Neural cell (in vitro differentiated cells): Measurements from ENCODE around the gene SSBP3. TPM values are rescaled to one million over a fixed set of nuclear protein-coding genes. Genes with fewer than 3 reads are reported as not detected.

Experiments
- H2AFZ ChIP-seq: fragments of 200-600, 300-800 bp; sonication (generic), shearing (Covaris generic); 2 replicates; pipeline ENCODE4 v1.6.0; 2014; ENCODE audit warnings: low read depth, mild to moderate bottlenecking, antibody characterized with exemption, low read length, moderate library complexity
- H3F3A ChIP-seq: fragments of 200-600 bp; shearing (Covaris generic); 2 replicates; pipeline ENCODE4 v1.6.1; 2016; ENCODE audit warnings: mild to moderate bottlenecking, moderate library complexity, mixed read lengths, antibody characterized with exemption, low read length; ENCODE audit not compliant: insufficient read depth, poor library complexity, severe bottlenecking
- H3K27ac ChIP-seq: fragments of 200-600, 300-800 bp; sonication (generic), shearing (Covaris generic); 2 replicates; pipeline ENCODE4 v1.5.1; 2014; ENCODE audit warnings: mild to moderate bottlenecking, low read length, moderate library complexity
- H3K27me3 ChIP-seq: fragments of 300-800, 200-600 bp; sonication (generic), shearing (Covaris generic); 2 replicates; pipeline ENCODE4 v1.6.0; 2014; ENCODE audit warnings: mild to moderate bottlenecking, low read depth, low read length, moderate library complexity; ENCODE audit not compliant: insufficient read depth
- H3K36me3 ChIP-seq: fragments of 300-800, 200-600 bp; sonication (generic), shearing (Covaris generic); 2 replicates; pipeline ENCODE4 v1.5.1; 2014; ENCODE audit warnings: mild to moderate bottlenecking, antibody characterized with exemption, low read length, moderate library complexity; ENCODE audit not compliant: insufficient read depth
- H3K4me2 ChIP-seq: fragments of 300-800, 200-600 bp; sonication (generic), shearing (Covaris generic); 2 replicates; pipeline ENCODE4 v1.6.0; 2014; ENCODE audit warnings: mild to moderate bottlenecking, low read length
- H3K4me3 ChIP-seq: fragments of 300-800, 200-600 bp; sonication (generic), shearing (Covaris generic); 2 replicates; pipeline ENCODE4 v1.5.1; 2014; ENCODE audit warnings: mild to moderate bottlenecking, low read length, moderate library complexity
- H3K79me2 ChIP-seq: fragments of 200-600 bp; shearing (Covaris generic); replicated peaks from 2 replicates; pipeline ENCODE4 v1.6.0; 2014; ENCODE audit warnings: mild to moderate bottlenecking, low read length, moderate library complexity; ENCODE audit not compliant: insufficient read depth
- H3K9ac ChIP-seq: fragments of 300-800, 200-600 bp; sonication (generic), shearing (Covaris generic); 2 replicates; pipeline ENCODE4 v1.6.1; 2016; ENCODE audit warnings: mild to moderate bottlenecking, low read length, mixed read lengths
- H3K9me2 ChIP-seq: fragments of 200-600 bp; shearing (Covaris generic); 2 replicates; pipeline ENCODE4 v1.6.1; 2016; ENCODE audit warnings: mild to moderate bottlenecking, low read length, mixed read lengths; ENCODE audit not compliant: insufficient read depth
- H3K9me3 ChIP-seq: fragments of 200-600, 300-800 bp; sonication (generic), shearing (Covaris generic); 2 replicates; pipeline ENCODE4 v1.6.1; 2016; ENCODE audit warnings: mild to moderate bottlenecking, mixed run types, low read length, moderate library complexity, mixed read lengths
- H4K20me1 ChIP-seq: fragments of 200-600 bp; shearing (Covaris generic); 2 replicates; pipeline ENCODE4 v1.6.1; 2016; ENCODE audit warnings: mild to moderate bottlenecking, mixed run types; ENCODE audit not compliant: insufficient read depth
- EP300 ChIP-seq: fragments of 450-650 bp; conservative IDR thresholded peaks from 2 replicates; pipeline ENCODE4 v1.6.1; 2014; ENCODE audit warnings: antibody characterized with exemption, mild to moderate bottlenecking, moderate library complexity; ENCODE audit not compliant: poor library complexity, severe bottlenecking
- EZH2 ChIP-seq: fragments of 200-600, 300-800 bp; shearing (Covaris generic), sonication (generic); IDR thresholded peaks from 2 replicates; pipeline ENCODE4 v1.6.1; 2014; ENCODE audit warnings: antibody characterized with exemption, low read length, borderline replicate concordance, mild to moderate bottlenecking; ENCODE audit not compliant: insufficient read depth, poor library complexity, severe bottlenecking
- MXI1 ChIP-seq: fragments of 450-650 bp; conservative IDR thresholded peaks from 2 replicates; pipeline ENCODE4 v1.6.1; 2014; ENCODE audit warnings: antibody characterized with exemption, mild to moderate bottlenecking; ENCODE audit not compliant: poor library complexity, severe bottlenecking
- POLR2AphosphoS5 ChIP-seq: IDR thresholded peaks from 2 replicates; pipeline ENCODE4 v1.6.1; 2012
- RAD21 ChIP-seq: fragments of 450-650 bp; conservative IDR thresholded peaks from 2 replicates; pipeline ENCODE4 v1.6.1; 2014; ENCODE audit warnings: antibody characterized with exemption, mild to moderate bottlenecking, moderate library complexity
- SMC3 ChIP-seq: fragments of 450-650 bp; conservative IDR thresholded peaks from 2 replicates; pipeline ENCODE4 v1.6.1; 2014; ENCODE audit warnings: antibody characterized with exemption, mild to moderate bottlenecking, moderate library complexity; ENCODE audit not compliant: poor library complexity
- TAF1 ChIP-seq: IDR thresholded peaks from 2 replicates; pipeline ENCODE4 v1.6.1; 2012; ENCODE audit warnings: low read depth
- polyA plus RNA-seq: library from polyadenylated mRNA; depleted of rRNA; stranded (reverse); fragments of >200 nt; gene quantifications from 2 replicates; pipeline ENCODE4 v1.2.3, GENCODE V29; 2014
- TF ChIP-seq, protein P1 (sequence below): fragments of 450-650 bp; IDR thresholded peaks from 2 replicates; pipeline ENCODE4 v1.5.1; 2014; ENCODE audit warnings: antibody characterized with exemption, mild to moderate bottlenecking, moderate library complexity; ENCODE audit not compliant: poor library complexity, severe bottlenecking
- TF ChIP-seq, protein P2 (sequence below): IDR thresholded peaks from 2 replicates; pipeline ENCODE4 v1.6.1; 2012; ENCODE audit warnings: borderline replicate concordance

SSBP3 gene
- polyA plus RNA-seq, 1 donor from 2014 or later, result 77.4 TPM

DNA sequence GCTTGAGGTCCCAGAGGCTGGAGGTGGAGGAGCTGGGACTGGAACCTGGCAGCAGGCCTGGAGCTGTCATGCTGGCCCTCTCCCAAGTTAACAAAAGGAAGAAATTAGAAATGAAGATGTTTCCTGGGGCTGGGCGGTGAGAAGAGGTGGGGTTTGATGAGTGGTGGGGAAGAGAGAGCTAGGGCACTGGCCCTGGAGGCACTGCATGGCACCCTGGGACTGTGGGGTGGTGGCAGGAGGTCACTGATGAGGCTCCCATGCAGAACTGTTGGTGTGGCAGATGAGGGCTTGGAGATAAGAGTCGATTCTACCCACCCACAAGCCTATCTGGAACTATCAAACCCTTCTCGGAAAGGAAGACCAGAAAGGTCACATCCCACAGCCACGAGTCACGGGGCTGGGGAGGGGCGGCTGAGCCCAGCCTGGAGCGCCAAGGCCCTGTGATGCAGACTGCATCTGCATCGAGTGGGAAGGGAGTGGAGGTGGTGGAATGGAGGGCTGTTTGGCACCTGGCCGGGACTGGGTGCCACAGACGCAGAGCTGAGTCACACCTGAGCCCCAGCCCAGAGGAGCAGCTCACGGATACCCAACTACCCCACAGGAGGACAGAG is 176.8 kb downstream of the SSBP3 start:
- no peaks in the 10 kb centered on the region for H3K9me3 ChIP-seq

DNA sequence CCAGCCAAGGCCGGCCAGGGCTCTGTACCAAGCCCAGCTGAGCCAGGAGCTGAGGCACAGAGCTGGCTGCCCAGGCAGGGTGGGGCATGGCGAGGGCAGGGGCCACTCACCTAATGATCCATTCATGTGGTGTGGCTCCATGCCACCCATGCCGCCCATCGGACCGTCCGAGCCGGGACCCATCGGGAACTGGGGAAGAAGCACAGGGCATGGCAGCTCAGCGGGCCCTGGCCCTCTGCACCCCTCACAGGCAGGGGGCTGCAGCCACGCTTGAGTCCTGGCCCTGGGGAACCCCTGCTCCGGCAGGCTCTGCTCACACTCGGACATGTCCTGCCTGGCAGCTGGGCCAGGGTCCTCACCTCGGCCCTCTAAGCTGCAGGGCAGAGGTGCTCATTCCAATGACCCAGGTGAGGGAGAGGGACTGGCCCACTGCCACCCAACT is 177.5 kb downstream of the SSBP3 start:
- Histone ChIP-seq H4K20me1 (no peaks in the 10 kb centered on the region), H3K9me2 (no peaks in the 10 kb centered on the region), H3K9me3 (no peaks in the 10 kb centered on the region), H3K4me3 (no peak overlapping the region), H3K9ac (no peak overlapping the region), H3K27ac (no peak overlapping the region), H3F3A (no peaks in the 10 kb centered on the region), H3K79me2 (no peaks in the 10 kb centered on the region), H3K27me3 (no peaks in the 10 kb centered on the region), H2AFZ (no peak overlapping the region), H3K36me3 (peaks cover 6% of the 10 kb centered on the region), H3K4me2 (no peak overlapping the region)
- TF ChIP-seq RAD21 (no peak), TAF1 (no peak), EP300 (no peak), POLR2AphosphoS5 (peak; percentile 2)

More for the DNA sequence above, 176.8 kb downstream of the SSBP3 start:
- Histone ChIP-seq H2AFZ (no peak overlapping the region), H3K9ac (no peak overlapping the region), H3F3A (no peaks in the 10 kb centered on the region), H3K9me2 (no peaks in the 10 kb centered on the region), H3K27me3 (no peaks in the 10 kb centered on the region), H3K4me3 (no peak overlapping the region), H3K4me2 (no peak overlapping the region), H4K20me1 (no peaks in the 10 kb centered on the region), H3K36me3 (peaks cover 6% of the 10 kb centered on the region), H3K79me2 (no peaks in the 10 kb centered on the region), H3K27ac (no peak overlapping the region)
- TF ChIP-seq SMC3 (no peak), POLR2AphosphoS5 (no peak), MXI1 (no peak), EP300 (no peak), RAD21 (no peak), EZH2 (no peak), TAF1 (no peak)
- TF ChIP-seq, protein P1, sequence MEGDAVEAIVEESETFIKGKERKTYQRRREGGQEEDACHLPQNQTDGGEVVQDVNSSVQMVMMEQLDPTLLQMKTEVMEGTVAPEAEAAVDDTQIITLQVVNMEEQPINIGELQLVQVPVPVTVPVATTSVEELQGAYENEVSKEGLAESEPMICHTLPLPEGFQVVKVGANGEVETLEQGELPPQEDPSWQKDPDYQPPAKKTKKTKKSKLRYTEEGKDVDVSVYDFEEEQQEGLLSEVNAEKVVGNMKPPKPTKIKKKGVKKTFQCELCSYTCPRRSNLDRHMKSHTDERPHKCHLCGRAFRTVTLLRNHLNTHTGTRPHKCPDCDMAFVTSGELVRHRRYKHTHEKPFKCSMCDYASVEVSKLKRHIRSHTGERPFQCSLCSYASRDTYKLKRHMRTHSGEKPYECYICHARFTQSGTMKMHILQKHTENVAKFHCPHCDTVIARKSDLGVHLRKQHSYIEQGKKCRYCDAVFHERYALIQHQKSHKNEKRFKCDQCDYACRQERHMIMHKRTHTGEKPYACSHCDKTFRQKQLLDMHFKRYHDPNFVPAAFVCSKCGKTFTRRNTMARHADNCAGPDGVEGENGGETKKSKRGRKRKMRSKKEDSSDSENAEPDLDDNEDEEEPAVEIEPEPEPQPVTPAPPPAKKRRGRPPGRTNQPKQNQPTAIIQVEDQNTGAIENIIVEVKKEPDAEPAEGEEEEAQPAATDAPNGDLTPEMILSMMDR, result no peak
- TF ChIP-seq, protein P2, sequence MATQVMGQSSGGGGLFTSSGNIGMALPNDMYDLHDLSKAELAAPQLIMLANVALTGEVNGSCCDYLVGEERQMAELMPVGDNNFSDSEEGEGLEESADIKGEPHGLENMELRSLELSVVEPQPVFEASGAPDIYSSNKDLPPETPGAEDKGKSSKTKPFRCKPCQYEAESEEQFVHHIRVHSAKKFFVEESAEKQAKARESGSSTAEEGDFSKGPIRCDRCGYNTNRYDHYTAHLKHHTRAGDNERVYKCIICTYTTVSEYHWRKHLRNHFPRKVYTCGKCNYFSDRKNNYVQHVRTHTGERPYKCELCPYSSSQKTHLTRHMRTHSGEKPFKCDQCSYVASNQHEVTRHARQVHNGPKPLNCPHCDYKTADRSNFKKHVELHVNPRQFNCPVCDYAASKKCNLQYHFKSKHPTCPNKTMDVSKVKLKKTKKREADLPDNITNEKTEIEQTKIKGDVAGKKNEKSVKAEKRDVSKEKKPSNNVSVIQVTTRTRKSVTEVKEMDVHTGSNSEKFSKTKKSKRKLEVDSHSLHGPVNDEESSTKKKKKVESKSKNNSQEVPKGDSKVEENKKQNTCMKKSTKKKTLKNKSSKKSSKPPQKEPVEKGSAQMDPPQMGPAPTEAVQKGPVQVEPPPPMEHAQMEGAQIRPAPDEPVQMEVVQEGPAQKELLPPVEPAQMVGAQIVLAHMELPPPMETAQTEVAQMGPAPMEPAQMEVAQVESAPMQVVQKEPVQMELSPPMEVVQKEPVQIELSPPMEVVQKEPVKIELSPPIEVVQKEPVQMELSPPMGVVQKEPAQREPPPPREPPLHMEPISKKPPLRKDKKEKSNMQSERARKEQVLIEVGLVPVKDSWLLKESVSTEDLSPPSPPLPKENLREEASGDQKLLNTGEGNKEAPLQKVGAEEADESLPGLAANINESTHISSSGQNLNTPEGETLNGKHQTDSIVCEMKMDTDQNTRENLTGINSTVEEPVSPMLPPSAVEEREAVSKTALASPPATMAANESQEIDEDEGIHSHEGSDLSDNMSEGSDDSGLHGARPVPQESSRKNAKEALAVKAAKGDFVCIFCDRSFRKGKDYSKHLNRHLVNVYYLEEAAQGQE, result no peak
